Activated naive CD4-positive, alpha-beta T cell treated with anti-CD3 and anti-CD28 coated beads for 36 hours (primary cell): ENCODE results near the gene ANKHD1. TPM values are rescaled to one million over a fixed set of nuclear protein-coding genes. Genes with fewer than 3 reads are reported as not detected.

ENCODE experiments used
- CTCF ChIA-PET: fragments of 350-600 bp; sonication (Branson Sonifier 250); formaldehyde crosslinking; loops from one replicate; lab custom pipeline; 2021; ENCODE audit warnings: antibody characterized with exemption; lab: Charles Lee
- DNase-seq: peaks from one replicate; pipeline ENCODE4 v3.0.0-alpha.2; 2020
- H3K27ac Mint-ChIP-seq: one replicate; pipeline ENCODE4 v1.8.0; 2021; ENCODE audit warnings: mild to moderate bottlenecking, mixed read lengths
- H3K27me3 Mint-ChIP-seq: one replicate; pipeline ENCODE4 v1.8.0; 2021; ENCODE audit warnings: low read depth, mixed read lengths
- H3K36me3 Mint-ChIP-seq: one replicate; pipeline ENCODE4 v1.8.0; 2021; ENCODE audit warnings: low read depth, mixed read lengths
- H3K4me1 Mint-ChIP-seq: one replicate; pipeline ENCODE4 v1.8.0; 2021; ENCODE audit warnings: low read depth, mixed read lengths
- H3K4me3 Mint-ChIP-seq: one replicate; pipeline ENCODE4 v1.8.0; 2021; ENCODE audit warnings: mild to moderate bottlenecking, moderate library complexity, mixed read lengths
- H3K9me3 Mint-ChIP-seq: one replicate; pipeline ENCODE4 v1.8.0; 2021; ENCODE audit warnings: mixed read lengths
- intact Hi-C: fragments of 100-400 bp; cut with micrococcal nuclease; formaldehyde crosslinking; loops from one replicate; pipeline ENCODE4 v1.15.1; 2023
- total RNA-seq, 2 experiments: library from RNA; stranded (reverse); gene quantifications; one replicate each; pipeline ENCODE4 v1.2.3, GENCODE V29; 2021

Gene ANKHD1
- 10 to 100 TPM; 83.2 to 87.0 TPM for total RNA-seq

- DNase-seq: peak; percentile 99
- Mint-ChIP-seq H3K27me3 (no peaks in the 10 kb centered on the region), H3K36me3 (peaks cover 11% of the 10 kb centered on the region), H3K9me3 (no peaks in the 10 kb centered on the region), H3K4me3 (no peak within 1 kb of the TSS), H3K27ac (no peak within 1 kb of the TSS), H3K4me1 (peaks cover 37% of the 10 kb centered on the region)
- intact Hi-C loops: loop anchor here (1.0 to 5.0 kb wide), 19 partner anchors 19 to 1216 kb away; partner anchors contain the start of genes APBB3, CYSTM1, DIAPH1 and EIF4EBP3
- CTCF ChIA-PET: interaction anchor here (1.0 to 2.4 kb wide), 6 partner anchors 28 to 233 kb away, joined by 3 to 18 read pairs (median 3); partner anchors contain the start of genes CD14, CYSTM1 and EIF4EBP3
These were observed at the start of gene ANKHD1 for GRCh38 chr5:140401362-140402257. Gene ANKHD1 (plus strand): TSS chr5:140401833. CDS start chr5:140401968, 135 bp downstream.

GRCh38 chr5:140355546-140355945 lies 46.1 kb upstream of the ANKHD1 start:
- CTCF ChIA-PET: interaction anchor here (0.6 to 17.3 kb wide), 9 partner anchors 8 to 192 kb away, joined by 3 to 634 read pairs (median 3); partner anchors contain the start of gene PFDN1
- Mint-ChIP-seq H3K4me1 (peaks cover 12% of the 10 kb centered on the region), H3K36me3 (no peaks in the 10 kb centered on the region), H3K4me3 (no peak overlapping the region), H3K9me3 (no peaks in the 10 kb centered on the region), H3K27me3 (peaks cover 10% of the 10 kb centered on the region), H3K27ac (no peak overlapping the region)
- DNase-seq: no peak
- intact Hi-C loops: loop anchor here (5.0 kb wide), 1 partner anchor 283 kb away; no protein-coding TSS in a partner anchor

- no peaks in the 10 kb centered on the region for H3K36me3 Mint-ChIP-seq
- peaks cover 3% of the 10 kb centered on the region for H3K27me3 Mint-ChIP-seq
- H3K27ac Mint-ChIP-seq: no peak overlapping the region
- peak overlapping the region; percentile 56 for H3K4me3 Mint-ChIP-seq
- CTCF ChIA-PET: interaction anchor here (0.6 to 17.3 kb wide), 2 partner anchors 105 to 116 kb away, joined by 3 to 634 read pairs; no protein-coding TSS in a partner anchor
- intact Hi-C loops: loop anchor here (1.0 to 5.0 kb wide), 4 partner anchors 113 to 285 kb away; no protein-coding TSS in a partner anchor
- H3K9me3 Mint-ChIP-seq: no peaks in the 10 kb centered on the region
- no peak for DNase-seq
- H3K4me1 Mint-ChIP-seq: peaks cover 8% of the 10 kb centered on the region
These were observed 44.5 kb upstream of the ANKHD1 start for GRCh38 chr5:140356853-140357725.

GRCh38 chr5:140357726-140358093 lies 43.9 kb upstream of the ANKHD1 start:
- Mint-ChIP-seq H3K36me3 (no peaks in the 10 kb centered on the region), H3K27me3 (peaks cover 3% of the 10 kb centered on the region), H3K27ac (no peak overlapping the region), H3K4me3 (peak overlapping the region; percentile 56), H3K9me3 (no peaks in the 10 kb centered on the region), H3K4me1 (peaks cover 8% of the 10 kb centered on the region)
- CTCF ChIA-PET: interaction anchor here (1.2 to 8.8 kb wide), 4 partner anchors 9 to 122 kb away, joined by 4 to 127 read pairs (median 8); no protein-coding TSS in a partner anchor
- intact Hi-C loops: loop anchor here (1.0 to 5.0 kb wide), 4 partner anchors 113 to 285 kb away; no protein-coding TSS in a partner anchor
- DNase-seq: peak; percentile 85

- Mint-ChIP-seq H3K4me1 (peaks cover 9% of the 10 kb centered on the region), H3K27ac (no peak overlapping the region), H3K27me3 (peaks cover 3% of the 10 kb centered on the region), H3K9me3 (no peaks in the 10 kb centered on the region), H3K36me3 (no peaks in the 10 kb centered on the region), H3K4me3 (no peak overlapping the region)
- CTCF ChIA-PET: interaction anchor here (0.7 to 8.8 kb wide), 14 partner anchors 8 to 361 kb away, joined by 3 to 127 read pairs (median 4); no protein-coding TSS in a partner anchor
- intact Hi-C loops: loop anchor here (5.0 kb wide), 1 partner anchor 287 kb away; no protein-coding TSS in a partner anchor
- DNase-seq: no peak
These were observed 42.8 kb upstream of the ANKHD1 start for GRCh38 chr5:140358738-140359310.

GRCh38 chr5:140360101-140360500 lies 41.5 kb upstream of the ANKHD1 start, which contains the start of gene SLC4A9:
Gene SLC4A9 (plus strand): TSS chr5:140360194. CDS start chr5:140360237, 43 bp downstream.
- Mint-ChIP-seq H3K9me3 (no peaks in the 10 kb centered on the region), H3K4me3 (no peak within 1 kb of the TSS), H3K27me3 (peaks cover 3% of the 10 kb centered on the region), H3K27ac (no peak within 1 kb of the TSS), H3K36me3 (no peaks in the 10 kb centered on the region), H3K4me1 (peaks cover 9% of the 10 kb centered on the region)
- CTCF ChIA-PET: interaction anchor here (0.7 to 8.8 kb wide), 7 partner anchors 8 to 359 kb away, joined by 3 to 127 read pairs (median 8); partner anchors contain the start of gene HBEGF
- DNase-seq: no peak
- intact Hi-C loops: no loop called here

GRCh38 chr5:140360681-140361479 lies 40.8 kb upstream of the ANKHD1 start:
- peaks cover 9% of the 10 kb centered on the region for H3K4me1 Mint-ChIP-seq
- H3K9me3 Mint-ChIP-seq: no peaks in the 10 kb centered on the region
- intact Hi-C loops: no loop called here
- DNase-seq: no peak
- no peak overlapping the region for H3K4me3 Mint-ChIP-seq
- CTCF ChIA-PET: interaction anchor here (0.6 to 8.8 kb wide), 9 partner anchors 9 to 1189 kb away, joined by 3 to 127 read pairs (median 5); partner anchors contain the start of gene HBEGF
- H3K36me3 Mint-ChIP-seq: no peaks in the 10 kb centered on the region
- no peak overlapping the region for H3K27ac Mint-ChIP-seq
- H3K27me3 Mint-ChIP-seq: peaks cover 3% of the 10 kb centered on the region

- H3K9me3 Mint-ChIP-seq: no peaks in the 10 kb centered on the region
- intact Hi-C loops: loop anchor here (2.0 kb wide), 1 partner anchor 679 kb away; no protein-coding TSS in a partner anchor
- H3K4me3 Mint-ChIP-seq: no peak overlapping the region
- no peak for DNase-seq
- CTCF ChIA-PET: interaction anchor here (0.6 to 8.8 kb wide), 7 partner anchors 8 to 303 kb away, joined by 3 to 127 read pairs (median 5); no protein-coding TSS in a partner anchor
- H3K27ac Mint-ChIP-seq: no peak overlapping the region
- peaks cover 9% of the 10 kb centered on the region for H3K4me1 Mint-ChIP-seq
- H3K36me3 Mint-ChIP-seq: no peaks in the 10 kb centered on the region
- peaks cover 3% of the 10 kb centered on the region for H3K27me3 Mint-ChIP-seq
These were observed 39.7 kb upstream of the ANKHD1 start for GRCh38 chr5:140361901-140362300.

- no peaks in the 10 kb centered on the region for H3K9me3 Mint-ChIP-seq
- no peak overlapping the region for H3K27ac Mint-ChIP-seq
- no peak overlapping the region for H3K4me3 Mint-ChIP-seq
- CTCF ChIA-PET: interaction anchor here (0.6 to 8.8 kb wide), 8 partner anchors 8 to 303 kb away, joined by 3 to 127 read pairs (median 5); partner anchors contain the start of gene TMCO6
- H3K4me1 Mint-ChIP-seq: peaks cover 7% of the 10 kb centered on the region
- intact Hi-C loops: loop anchor here (2.0 kb wide), 1 partner anchor 678 kb away; no protein-coding TSS in a partner anchor
- peaks cover 3% of the 10 kb centered on the region for H3K27me3 Mint-ChIP-seq
- no peaks in the 10 kb centered on the region for H3K36me3 Mint-ChIP-seq
- DNase-seq: no peak
These were observed 39.3 kb upstream of the ANKHD1 start for GRCh38 chr5:140362311-140362710.

GRCh38 chr5:140362875-140363630 lies 38.6 kb upstream of the ANKHD1 start:
- CTCF ChIA-PET: interaction anchor here (0.6 to 8.8 kb wide), 18 partner anchors 9 to 369 kb away, joined by 3 to 127 read pairs (median 4); partner anchors contain the start of gene TMCO6
- no peaks in the 10 kb centered on the region for H3K36me3 Mint-ChIP-seq
- no peaks in the 10 kb centered on the region for H3K9me3 Mint-ChIP-seq
- no peaks in the 10 kb centered on the region for H3K27me3 Mint-ChIP-seq
- intact Hi-C loops: loop anchor here (1.0 to 2.0 kb wide), 4 partner anchors 193 to 678 kb away; no protein-coding TSS in a partner anchor
- H3K4me3 Mint-ChIP-seq: peak overlapping the region; percentile 70
- peaks cover 2% of the 10 kb centered on the region for H3K4me1 Mint-ChIP-seq
- DNase-seq: peak; percentile 92
- no peak overlapping the region for H3K27ac Mint-ChIP-seq
